ENCODE data around the gene PCBP3. TPM values are rescaled to one million over a fixed set of nuclear protein-coding genes. Genes with fewer than 3 reads are reported as not detected.

PCBP3 gene
- total and polyA plus RNA-seq, 3 experiments from 2014 or later: 0.31 to 0.38 (median 0.35) TPM

DNA sequence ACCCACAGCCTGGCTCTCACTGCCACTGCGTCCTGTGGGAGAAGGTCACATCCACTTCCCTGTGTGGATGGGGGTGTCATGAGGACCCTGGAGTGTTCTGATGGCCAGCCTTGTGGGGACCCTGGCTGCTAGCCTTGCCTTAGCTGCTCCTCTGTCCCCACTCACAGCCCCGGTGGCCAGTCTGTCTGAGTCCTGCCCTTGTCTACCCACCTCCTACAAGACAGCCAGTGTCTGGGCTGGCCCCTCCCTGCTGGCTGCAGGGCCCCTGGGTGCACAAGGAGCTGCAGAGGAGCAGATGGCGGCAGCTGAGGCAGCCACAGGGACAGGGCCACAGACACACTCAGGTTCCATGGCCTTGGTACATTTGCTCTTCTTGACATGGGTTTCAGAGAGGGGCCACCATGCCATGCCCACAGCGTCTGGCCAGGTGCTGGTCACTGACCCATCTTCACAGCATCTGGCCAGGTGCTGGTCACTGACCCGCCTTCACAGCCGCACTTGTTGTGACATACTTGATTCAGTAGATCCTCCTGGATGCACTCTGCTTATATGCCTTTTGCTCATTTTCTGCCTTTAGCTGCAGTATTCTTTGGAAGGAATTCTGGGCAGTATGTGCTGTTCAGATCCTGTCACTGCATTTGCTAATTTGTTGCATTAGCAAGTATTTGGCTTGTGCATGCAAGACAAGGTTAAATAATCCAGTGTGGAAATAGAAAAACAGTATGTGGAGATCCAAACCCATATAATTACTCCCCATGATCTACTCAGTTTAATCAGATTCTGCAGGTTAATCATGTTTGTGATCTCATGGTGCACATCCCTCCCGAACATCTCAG lies 157.8 kb downstream of the PCBP3 start:
- CTCF ChIA-PET: no interaction called here
- POLR2A ChIA-PET: no interaction called here
- H3K27ac ChIP-seq (ENCODE audit: low read depth, low read length): no peak overlapping the region
- Mint-ChIP-seq H3K4me1 (no peaks in the 10 kb centered on the region), H3K9me3 (no peaks in the 10 kb centered on the region), H3K27me3 (peaks cover 4 to 5% of the 10 kb centered on the region in 2 donors), H3K36me3 (no peaks in the 10 kb centered on the region), H3K27ac (peak overlapping the region in 1 of 8 donors; percentile 34), H3K4me3 (no peak overlapping the region)
- no peaks in the 10 kb centered on the region for H3K9me3 ChIP-seq (ENCODE audit: low read length)
- no peaks in the 10 kb centered on the region for H3K36me3 ChIP-seq (ENCODE audit: insufficient read depth, low read length)
- no peak for DNase-seq
- H3K4me1 ChIP-seq (ENCODE audit: insufficient read depth, low read length): no peaks in the 10 kb centered on the region
- H3K4me3 ChIP-seq (ENCODE audit: low read length): no peak overlapping the region
- H3K27me3 ChIP-seq (ENCODE audit: insufficient read depth, low read length, poor library complexity, severe bottlenecking): no peaks in the 10 kb centered on the region

DNA sequence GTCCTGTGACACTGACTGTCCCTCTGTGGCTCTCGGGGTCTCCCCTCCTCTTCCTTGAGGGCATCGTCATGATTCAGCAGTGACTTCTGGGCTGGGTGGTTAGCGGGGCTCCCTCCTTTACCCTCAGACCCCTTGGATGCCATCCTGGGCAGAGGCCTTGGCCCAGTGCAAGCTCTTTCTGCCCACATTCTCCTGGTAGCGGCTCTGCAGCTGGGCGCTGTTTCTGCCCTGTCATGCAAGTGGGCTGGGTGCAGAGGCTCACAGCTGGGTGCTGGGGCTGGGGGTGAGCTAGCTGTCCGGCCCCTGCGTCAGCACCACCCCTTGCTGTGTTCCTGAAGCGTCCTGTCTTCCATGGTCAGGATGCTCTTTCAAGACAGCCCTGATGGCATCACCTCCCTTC lies 158.5 kb downstream of the PCBP3 start:
- no peak overlapping the region for H3K4me3 Mint-ChIP-seq

DNA sequence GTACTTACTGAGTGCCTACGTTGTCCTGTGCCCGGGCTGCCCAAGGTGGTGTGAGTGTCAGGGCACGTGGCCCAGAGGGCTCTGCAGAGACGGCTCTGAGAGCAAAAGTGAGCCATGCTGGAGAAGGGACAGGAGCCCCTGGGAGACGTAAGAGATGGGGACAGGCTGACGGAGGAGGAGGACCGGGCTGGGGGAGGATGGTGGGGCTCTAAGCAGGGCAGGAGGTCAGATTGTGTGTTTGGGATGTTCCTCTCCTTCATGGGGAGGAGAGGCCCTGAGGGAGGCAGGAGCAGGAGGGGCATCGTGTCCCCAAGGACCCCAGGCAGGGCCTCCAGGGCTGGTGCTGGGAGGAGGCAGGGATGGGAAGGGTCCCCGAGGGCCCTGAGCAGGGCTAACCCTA lies 158.9 kb downstream of the PCBP3 start:
- no peak overlapping the region for H3K4me3 ChIP-seq (ENCODE audit: low read length)
- DNase-seq: no peak
- POLR2A ChIA-PET: no interaction called here
- Mint-ChIP-seq H3K27ac (no peak overlapping the region), H3K27me3 (peaks cover 8 to 12% of the 10 kb centered on the region in 2 donors), H3K9me3 (no peaks in the 10 kb centered on the region), H3K36me3 (no peaks in the 10 kb centered on the region), H3K4me1 (no peaks in the 10 kb centered on the region), H3K4me3 (no peak overlapping the region)
- H3K36me3 ChIP-seq (ENCODE audit: insufficient read depth, low read length): no peaks in the 10 kb centered on the region
- H3K9me3 ChIP-seq (ENCODE audit: low read length): no peaks in the 10 kb centered on the region
- H3K27ac ChIP-seq (ENCODE audit: low read depth, low read length): no peak overlapping the region
- no peaks in the 10 kb centered on the region for H3K27me3 ChIP-seq (ENCODE audit: insufficient read depth, low read length, poor library complexity, severe bottlenecking)
- H3K4me1 ChIP-seq (ENCODE audit: insufficient read depth, low read length): no peaks in the 10 kb centered on the region
- CTCF ChIA-PET: no interaction called here

More for the DNA sequence above, 158.5 kb downstream of the PCBP3 start:
- no peaks in the 10 kb centered on the region for H3K9me3 Mint-ChIP-seq
- H3K36me3 Mint-ChIP-seq: no peaks in the 10 kb centered on the region
- H3K4me1 ChIP-seq (ENCODE audit: insufficient read depth, low read length): no peaks in the 10 kb centered on the region
- no peak for DNase-seq
- no peaks in the 10 kb centered on the region for H3K27me3 ChIP-seq (ENCODE audit: insufficient read depth, low read length, poor library complexity, severe bottlenecking)
- H3K27ac Mint-ChIP-seq: no peak overlapping the region
- no peak overlapping the region for H3K27ac ChIP-seq (ENCODE audit: low read depth, low read length)
- POLR2A ChIA-PET: no interaction called here
- CTCF ChIA-PET: no interaction called here
- no peaks in the 10 kb centered on the region for H3K9me3 ChIP-seq (ENCODE audit: low read length)
- no peak overlapping the region for H3K4me3 ChIP-seq (ENCODE audit: low read length)
- H3K36me3 ChIP-seq (ENCODE audit: insufficient read depth, low read length): no peaks in the 10 kb centered on the region
- peaks cover 5 to 8% of the 10 kb centered on the region in 2 donors for H3K27me3 Mint-ChIP-seq
- no peaks in the 10 kb centered on the region for H3K4me1 Mint-ChIP-seq

DNA sequence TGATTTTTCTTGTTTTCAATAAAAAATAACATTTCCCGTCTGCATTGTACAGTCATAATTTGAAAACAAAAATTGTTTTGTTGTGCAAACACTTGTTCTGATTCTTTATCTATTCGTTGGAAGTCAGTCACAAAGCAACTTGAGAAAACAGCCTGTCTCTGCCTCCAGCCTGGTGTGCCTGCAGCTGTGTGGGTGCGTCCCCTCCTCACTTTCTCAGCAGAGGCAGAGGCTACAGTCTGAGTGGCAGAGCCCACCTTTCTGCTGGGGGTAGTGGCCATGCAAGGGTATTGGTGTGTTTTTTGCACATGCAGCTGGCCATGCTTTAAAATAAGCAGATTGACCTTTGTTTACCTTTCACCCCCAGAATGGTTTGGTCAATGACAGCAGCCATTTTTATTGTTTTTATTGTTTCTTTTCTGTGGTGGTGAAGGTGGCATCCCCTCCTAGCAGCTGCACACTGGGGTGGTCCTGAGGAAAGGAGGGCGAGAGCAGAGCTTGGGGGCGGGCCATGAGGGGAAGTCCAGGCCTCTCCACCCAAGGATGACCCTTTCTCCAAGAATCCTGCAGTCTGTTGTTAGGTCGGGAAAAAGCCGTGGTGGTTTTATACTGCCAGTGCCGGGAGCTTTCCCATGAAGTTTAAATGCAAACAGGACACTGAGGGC lies 159.6 kb downstream of the PCBP3 start:
- Histone ChIP-seq H3K4me1 (ENCODE audit: insufficient read depth, low read length) (no peaks in the 10 kb centered on the region), H3K27ac (ENCODE audit: low read depth, low read length) (no peak overlapping the region), H3K9me3 (ENCODE audit: low read length) (no peaks in the 10 kb centered on the region), H3K36me3 (ENCODE audit: insufficient read depth, low read length) (no peaks in the 10 kb centered on the region), H3K4me3 (ENCODE audit: low read length) (no peak overlapping the region), H3K27me3 (ENCODE audit: insufficient read depth, low read length, poor library complexity, severe bottlenecking) (no peaks in the 10 kb centered on the region)
- ChIA-PET CTCF (no interaction called here), POLR2A (no interaction called here)
- Mint-ChIP-seq H3K4me3 (no peak overlapping the region), H3K27me3 (peaks cover 9 to 13% of the 10 kb centered on the region in 2 donors), H3K4me1 (no peaks in the 10 kb centered on the region), H3K27ac (peak overlapping the region in 1 of 8 donors; percentile 57), H3K36me3 (no peaks in the 10 kb centered on the region), H3K9me3 (no peaks in the 10 kb centered on the region)
- no peak for DNase-seq

DNA sequence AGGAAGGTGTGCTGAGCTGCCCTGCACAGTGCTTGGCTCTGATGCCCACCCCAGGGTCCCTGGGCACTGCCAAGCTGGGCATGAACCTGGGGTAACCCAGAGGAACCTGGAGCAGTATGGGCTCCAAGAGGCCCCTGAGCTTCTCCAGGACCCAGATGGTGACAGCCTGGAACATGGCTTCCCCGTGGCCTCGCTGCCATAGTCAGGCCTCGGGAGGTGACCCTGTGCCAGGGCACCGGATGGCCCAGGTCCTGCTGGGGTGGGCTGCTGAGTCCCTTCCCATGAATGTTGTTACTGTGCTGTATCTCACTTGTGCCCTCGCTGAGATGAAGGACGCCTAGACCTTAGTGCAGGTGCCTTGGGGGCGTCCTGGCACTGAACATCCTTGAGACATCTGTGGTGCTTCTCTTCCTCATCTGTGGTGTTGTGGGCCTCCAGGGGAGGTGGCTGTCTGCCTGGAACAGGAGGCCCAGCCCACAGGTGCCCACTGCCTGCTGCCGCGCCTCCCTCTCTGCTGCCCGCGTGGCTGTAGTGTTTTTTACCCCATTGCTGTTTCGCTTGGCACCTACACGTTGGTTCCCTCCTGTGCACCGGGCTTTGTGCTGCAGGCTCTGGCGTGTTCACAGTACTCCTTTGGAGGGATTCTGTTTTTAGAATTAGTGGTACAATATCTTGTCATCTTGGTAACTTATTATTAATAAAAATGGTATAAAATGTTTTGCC lies 160.3 kb downstream of the PCBP3 start:
- no peaks in the 10 kb centered on the region for H3K27me3 ChIP-seq (ENCODE audit: insufficient read depth, low read length, poor library complexity, severe bottlenecking)
- H3K27ac Mint-ChIP-seq: no peak overlapping the region
- ChIA-PET CTCF (no interaction called here), POLR2A (no interaction called here)
- no peaks in the 10 kb centered on the region for H3K9me3 Mint-ChIP-seq
- H3K4me3 ChIP-seq (ENCODE audit: low read length): no peak overlapping the region
- H3K36me3 Mint-ChIP-seq: no peaks in the 10 kb centered on the region
- no peaks in the 10 kb centered on the region for H3K9me3 ChIP-seq (ENCODE audit: low read length)
- no peaks in the 10 kb centered on the region for H3K4me1 Mint-ChIP-seq
- no peaks in the 10 kb centered on the region for H3K36me3 ChIP-seq (ENCODE audit: insufficient read depth, low read length)
- H3K4me3 Mint-ChIP-seq: no peak overlapping the region
- H3K27ac ChIP-seq (ENCODE audit: low read depth, low read length): no peak overlapping the region
- H3K4me1 ChIP-seq (ENCODE audit: insufficient read depth, low read length): no peaks in the 10 kb centered on the region
- DNase-seq: no peak
- H3K27me3 Mint-ChIP-seq: peaks cover 9 to 13% of the 10 kb centered on the region in 2 donors

DNA sequence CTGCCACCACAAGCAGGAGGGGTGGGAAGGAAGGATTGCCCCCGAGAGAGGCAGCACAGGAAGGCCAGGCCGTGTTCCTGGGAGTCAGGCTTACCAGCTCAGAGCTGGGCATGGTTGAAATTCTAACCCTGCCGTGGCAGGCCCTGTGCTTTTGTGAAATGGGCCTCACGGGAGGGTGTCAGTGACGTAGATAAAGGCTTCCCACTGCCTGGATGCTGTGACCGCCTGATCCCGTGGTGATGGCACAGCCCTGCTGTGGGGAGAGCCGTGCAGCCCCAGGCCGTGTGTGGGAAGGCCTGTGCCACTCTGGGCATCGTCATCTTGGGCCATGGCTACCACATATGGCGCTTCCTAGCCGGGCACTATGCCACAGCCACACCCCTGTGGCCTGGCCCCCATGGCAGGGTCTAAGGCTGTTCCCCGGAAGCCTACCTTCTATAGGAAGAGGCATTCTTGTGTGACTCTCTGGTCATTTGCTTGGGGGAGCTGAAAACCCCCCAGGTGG lies 161.3 kb downstream of the PCBP3 start:
- Mint-ChIP-seq H3K27me3 (peaks cover 9 to 13% of the 10 kb centered on the region in 2 donors), H3K27ac (no peak overlapping the region)

DNA sequence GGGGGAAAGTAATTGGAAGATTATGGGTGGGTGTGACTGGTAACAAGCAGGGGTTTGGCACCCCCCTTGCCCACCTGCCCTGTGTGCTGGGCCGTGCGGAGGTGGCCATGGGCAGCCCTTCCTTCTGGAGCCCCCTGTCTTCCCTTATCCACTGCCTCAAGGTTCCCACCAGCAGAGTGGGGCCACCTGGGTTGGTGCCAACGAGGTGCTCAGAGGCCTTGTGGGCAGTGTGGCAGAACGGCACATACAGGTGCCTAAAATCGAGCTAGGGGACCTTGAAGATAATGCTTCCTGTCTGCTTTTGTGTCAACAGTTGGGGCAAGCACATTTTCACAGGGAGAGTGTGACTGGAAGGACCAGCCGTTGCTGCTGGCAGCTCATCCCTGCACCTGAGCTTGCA lies 161.8 kb downstream of the PCBP3 start:
- POLR2A ChIA-PET: no interaction called here
- CTCF ChIA-PET: no interaction called here

More for the DNA sequence above, 161.3 kb downstream of the PCBP3 start:
- Mint-ChIP-seq H3K9me3 (no peaks in the 10 kb centered on the region), H3K4me1 (no peaks in the 10 kb centered on the region), H3K4me3 (no peak overlapping the region), H3K36me3 (no peaks in the 10 kb centered on the region)
- Histone ChIP-seq H3K9me3 (ENCODE audit: low read length) (no peaks in the 10 kb centered on the region), H3K36me3 (ENCODE audit: insufficient read depth, low read length) (no peaks in the 10 kb centered on the region), H3K4me3 (ENCODE audit: low read length) (no peak overlapping the region), H3K4me1 (ENCODE audit: insufficient read depth, low read length) (no peaks in the 10 kb centered on the region), H3K27me3 (ENCODE audit: insufficient read depth, low read length, poor library complexity, severe bottlenecking) (no peaks in the 10 kb centered on the region), H3K27ac (ENCODE audit: low read depth, low read length) (no peak overlapping the region)
- ChIA-PET CTCF (no interaction called here), POLR2A (no interaction called here)
- no peak for DNase-seq

DNA sequence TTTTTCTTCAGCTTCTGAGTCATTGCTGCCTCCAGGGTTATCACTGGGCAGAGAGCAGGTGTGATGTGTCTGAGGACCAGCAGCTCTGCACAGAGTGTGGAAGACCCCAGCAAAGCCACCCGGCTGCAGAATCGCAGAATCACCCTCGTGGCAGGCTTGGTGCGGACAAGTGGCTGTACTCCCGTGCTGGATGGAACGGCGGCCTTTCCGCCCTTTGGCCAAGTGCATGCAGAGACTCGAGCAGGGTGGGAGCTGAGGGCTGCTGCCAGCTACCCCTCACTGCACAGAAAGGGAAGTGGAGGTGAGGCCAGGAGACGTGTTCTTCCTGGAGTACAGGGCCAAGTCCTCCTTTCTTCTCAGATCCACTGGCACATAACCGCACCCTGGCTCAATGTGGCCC lies 162.5 kb downstream of the PCBP3 start:
- Histone ChIP-seq H3K4me1 (ENCODE audit: insufficient read depth, low read length) (no peaks in the 10 kb centered on the region), H3K27ac (ENCODE audit: low read depth, low read length) (no peak overlapping the region), H3K9me3 (ENCODE audit: low read length) (no peaks in the 10 kb centered on the region), H3K4me3 (ENCODE audit: low read length) (no peak overlapping the region), H3K27me3 (ENCODE audit: insufficient read depth, low read length, poor library complexity, severe bottlenecking) (no peaks in the 10 kb centered on the region), H3K36me3 (ENCODE audit: insufficient read depth, low read length) (no peaks in the 10 kb centered on the region)
- DNase-seq: no peak
- Mint-ChIP-seq H3K4me3 (no peak overlapping the region), H3K36me3 (no peaks in the 10 kb centered on the region), H3K9me3 (no peaks in the 10 kb centered on the region), H3K4me1 (no peaks in the 10 kb centered on the region), H3K27me3 (peaks cover 9 to 19% of the 10 kb centered on the region in 2 donors), H3K27ac (no peak overlapping the region)
- POLR2A ChIA-PET: no interaction called here
- CTCF ChIA-PET: no interaction called here

More for the DNA sequence above, 161.8 kb downstream of the PCBP3 start:
- H3K36me3 Mint-ChIP-seq: no peaks in the 10 kb centered on the region
- Histone ChIP-seq H3K9me3 (ENCODE audit: low read length) (no peaks in the 10 kb centered on the region), H3K27me3 (ENCODE audit: insufficient read depth, low read length, poor library complexity, severe bottlenecking) (no peaks in the 10 kb centered on the region), H3K27ac (ENCODE audit: low read depth, low read length) (no peak overlapping the region), H3K4me1 (ENCODE audit: insufficient read depth, low read length) (no peaks in the 10 kb centered on the region), H3K36me3 (ENCODE audit: insufficient read depth, low read length) (no peaks in the 10 kb centered on the region), H3K4me3 (ENCODE audit: low read length) (no peak overlapping the region)
- H3K4me1 Mint-ChIP-seq: no peaks in the 10 kb centered on the region
- H3K27me3 Mint-ChIP-seq: peaks cover 9 to 13% of the 10 kb centered on the region in 2 donors
- DNase-seq: no peak
- no peak overlapping the region for H3K27ac Mint-ChIP-seq
- H3K4me3 Mint-ChIP-seq: no peak overlapping the region
- no peaks in the 10 kb centered on the region for H3K9me3 Mint-ChIP-seq
